Esophagus muscularis mucosa (tissue), 4 donors: ENCODE results near the gene TUT7.
A peak's percentile ranks its signal among the peaks of the same experiment; 100 is the strongest.

Experiments
- CTCF ChIP-seq, 3 experiments: fragments of 200-600 bp in 2 of 3; fragments of 450-650 bp in 1 of 3; sonication (generic) in 2 of 3; IDR thresholded peaks; one replicate each; pipeline ENCODE4 v1.5.1; 2017 to 2019; ENCODE audit warnings: antibody characterized with exemption in 3 of 3, mild to moderate bottlenecking in 2 of 3, moderate library complexity in 1 of 3
- EP300 ChIP-seq: sonication (generic); formaldehyde crosslinking; IDR thresholded peaks from one replicate; pipeline ENCODE4 v1.6.1; 2017; ENCODE audit warnings: antibody characterized with exemption
- POLR2A ChIP-seq: fragments of 450-650 bp; IDR thresholded peaks from one replicate; pipeline ENCODE4 v1.6.1; 2017; ENCODE audit warnings: antibody characterized with exemption, moderate library complexity, mild to moderate bottlenecking, low read depth

GRCh38 chr9:86238861-86239770 lies 115.1 kb downstream of the TUT7 start:
- TF ChIP-seq CTCF (IDR thresholded peaks at IDR 0.05) (peak in 1 of 3 experiments; percentile 3), POLR2A (no peak), EP300 (no peak)
